Neural cell (in vitro differentiated cells): ENCODE measurements around the gene LUZP4.

Experiments used
- CTCF ChIP-seq: fragments of 450-650 bp; IDR thresholded peaks from 2 replicates; pipeline ENCODE4 v1.5.1; 2014; ENCODE audit warnings: antibody characterized with exemption, mild to moderate bottlenecking, moderate library complexity; ENCODE audit not compliant: poor library complexity, severe bottlenecking
- EP300 ChIP-seq: fragments of 450-650 bp; conservative IDR thresholded peaks from 2 replicates; pipeline ENCODE4 v1.6.1; 2014; ENCODE audit warnings: antibody characterized with exemption, mild to moderate bottlenecking, moderate library complexity; ENCODE audit not compliant: poor library complexity, severe bottlenecking
- EZH2 ChIP-seq: fragments of 200-600, 300-800 bp; shearing (Covaris generic), sonication (generic); IDR thresholded peaks from 2 replicates; pipeline ENCODE4 v1.6.1; 2014; ENCODE audit warnings: antibody characterized with exemption, low read length, borderline replicate concordance, mild to moderate bottlenecking; ENCODE audit not compliant: insufficient read depth, poor library complexity, severe bottlenecking
- RAD21 ChIP-seq: fragments of 450-650 bp; conservative IDR thresholded peaks from 2 replicates; pipeline ENCODE4 v1.6.1; 2014; ENCODE audit warnings: antibody characterized with exemption, mild to moderate bottlenecking, moderate library complexity
- SMC3 ChIP-seq: fragments of 450-650 bp; conservative IDR thresholded peaks from 2 replicates; pipeline ENCODE4 v1.6.1; 2014; ENCODE audit warnings: antibody characterized with exemption, mild to moderate bottlenecking, moderate library complexity; ENCODE audit not compliant: poor library complexity
- TAF1 ChIP-seq: IDR thresholded peaks from 2 replicates; pipeline ENCODE4 v1.6.1; 2012; ENCODE audit warnings: low read depth
- TF ChIP-seq, protein P1 (sequence below): IDR thresholded peaks from 2 replicates; pipeline ENCODE4 v1.6.1; 2012; ENCODE audit warnings: borderline replicate concordance

- TF ChIP-seq CTCF, result no peak
- no peak for TF ChIP-seq TAF1
- TF ChIP-seq EP300, result no peak
- TF ChIP-seq SMC3, result no peak
- no peak for TF ChIP-seq EZH2
- TF ChIP-seq, protein P1, sequence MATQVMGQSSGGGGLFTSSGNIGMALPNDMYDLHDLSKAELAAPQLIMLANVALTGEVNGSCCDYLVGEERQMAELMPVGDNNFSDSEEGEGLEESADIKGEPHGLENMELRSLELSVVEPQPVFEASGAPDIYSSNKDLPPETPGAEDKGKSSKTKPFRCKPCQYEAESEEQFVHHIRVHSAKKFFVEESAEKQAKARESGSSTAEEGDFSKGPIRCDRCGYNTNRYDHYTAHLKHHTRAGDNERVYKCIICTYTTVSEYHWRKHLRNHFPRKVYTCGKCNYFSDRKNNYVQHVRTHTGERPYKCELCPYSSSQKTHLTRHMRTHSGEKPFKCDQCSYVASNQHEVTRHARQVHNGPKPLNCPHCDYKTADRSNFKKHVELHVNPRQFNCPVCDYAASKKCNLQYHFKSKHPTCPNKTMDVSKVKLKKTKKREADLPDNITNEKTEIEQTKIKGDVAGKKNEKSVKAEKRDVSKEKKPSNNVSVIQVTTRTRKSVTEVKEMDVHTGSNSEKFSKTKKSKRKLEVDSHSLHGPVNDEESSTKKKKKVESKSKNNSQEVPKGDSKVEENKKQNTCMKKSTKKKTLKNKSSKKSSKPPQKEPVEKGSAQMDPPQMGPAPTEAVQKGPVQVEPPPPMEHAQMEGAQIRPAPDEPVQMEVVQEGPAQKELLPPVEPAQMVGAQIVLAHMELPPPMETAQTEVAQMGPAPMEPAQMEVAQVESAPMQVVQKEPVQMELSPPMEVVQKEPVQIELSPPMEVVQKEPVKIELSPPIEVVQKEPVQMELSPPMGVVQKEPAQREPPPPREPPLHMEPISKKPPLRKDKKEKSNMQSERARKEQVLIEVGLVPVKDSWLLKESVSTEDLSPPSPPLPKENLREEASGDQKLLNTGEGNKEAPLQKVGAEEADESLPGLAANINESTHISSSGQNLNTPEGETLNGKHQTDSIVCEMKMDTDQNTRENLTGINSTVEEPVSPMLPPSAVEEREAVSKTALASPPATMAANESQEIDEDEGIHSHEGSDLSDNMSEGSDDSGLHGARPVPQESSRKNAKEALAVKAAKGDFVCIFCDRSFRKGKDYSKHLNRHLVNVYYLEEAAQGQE, result no peak
- no peak for TF ChIP-seq RAD21
Measured at GRCh38 chrX:115269051-115269683, 20.3 kb upstream of the LUZP4 start.
